Effector memory CD8-positive, alpha-beta T cell (primary cell): Measurements from ENCODE around the gene SNX9.

Experiments
- ATAC-seq: fragments of 150-1000 bp; cut with Tn5 transposase; replicated peaks from 2 replicates; pipeline ENCODE4 v1.10.0; 2021; ENCODE audit warnings: mild to moderate bottlenecking, moderate library complexity
- DNase-seq, 3 experiments: peaks; one replicate each; pipeline ENCODE4 v3.0.0; 2021
- H3K27ac Mint-ChIP-seq, 2 donors: one replicate each; pipeline ENCODE4 v1.8.0; 2022; ENCODE audit warnings: mild to moderate bottlenecking in 2 of 2, mixed read lengths in 2 of 2, moderate library complexity in 2 of 2
- H3K27me3 Mint-ChIP-seq, 2 donors: one replicate each; pipeline ENCODE4 v1.8.0; 2022; ENCODE audit warnings: mixed read lengths in 2 of 2
- H3K36me3 Mint-ChIP-seq: one replicate; pipeline ENCODE4 v1.8.0; 2022; ENCODE audit warnings: mild to moderate bottlenecking, moderate library complexity, mixed read lengths; ENCODE audit not compliant: insufficient read depth
- H3K4me1 Mint-ChIP-seq, 2 donors: one replicate each; pipeline ENCODE4 v1.8.0; 2022; ENCODE audit warnings: low read depth in 2 of 2, mixed read lengths in 2 of 2
- H3K4me3 Mint-ChIP-seq, 2 donors: one replicate each; pipeline ENCODE4 v1.8.0; 2022; ENCODE audit warnings: mild to moderate bottlenecking in 2 of 2, mixed read lengths in 2 of 2, moderate library complexity in 2 of 2
- H3K9me3 Mint-ChIP-seq, 2 donors: one replicate each; pipeline ENCODE4 v1.8.0; 2022; ENCODE audit warnings: mixed read lengths in 2 of 2

Gene SNX9

GRCh38 chr6:157860505-157860991 lies 37.5 kb downstream of the SNX9 start:
- Mint-ChIP-seq H3K36me3 (peaks cover 4% of the 10 kb centered on the region), H3K4me1 (peaks cover 9 to 19% of the 10 kb centered on the region in 2 donors), H3K4me3 (peak overlapping the region in 1 of 2 donors; percentile 2), H3K27me3 (peaks cover 0 to 5% of the 10 kb centered on the region in 2 donors), H3K27ac (no peak overlapping the region), H3K9me3 (no peaks in the 10 kb centered on the region)
- DNase-seq (no peak), ATAC-seq (peak; percentile 89)

GRCh38 chr6:157861184-157861583 lies 38.1 kb downstream of the SNX9 start:
- no peak overlapping the region for H3K4me3 Mint-ChIP-seq
- ATAC-seq (no peak), DNase-seq (no peak)
- peaks cover 9 to 18% of the 10 kb centered on the region in 2 donors for H3K4me1 Mint-ChIP-seq
- no peak overlapping the region for H3K27ac Mint-ChIP-seq
- H3K9me3 Mint-ChIP-seq, result no peaks in the 10 kb centered on the region
- H3K36me3 Mint-ChIP-seq, result peaks cover 4% of the 10 kb centered on the region
- H3K27me3 Mint-ChIP-seq, result peaks cover 0 to 5% of the 10 kb centered on the region in 2 donors

- DNase-seq (no peak), ATAC-seq (no peak)
- H3K4me1 Mint-ChIP-seq, result peaks cover 9 to 18% of the 10 kb centered on the region in 2 donors
- H3K4me3 Mint-ChIP-seq, result no peak overlapping the region
- peaks cover 0 to 5% of the 10 kb centered on the region in 2 donors for H3K27me3 Mint-ChIP-seq
- peaks cover 4% of the 10 kb centered on the region for H3K36me3 Mint-ChIP-seq
- no peaks in the 10 kb centered on the region for H3K9me3 Mint-ChIP-seq
- H3K27ac Mint-ChIP-seq, result no peak overlapping the region
Measured at GRCh38 chr6:157861814-157862213, 38.8 kb downstream of the SNX9 start.

- H3K4me3 Mint-ChIP-seq, result no peak overlapping the region
- peaks cover 11% of the 10 kb centered on the region for H3K36me3 Mint-ChIP-seq
- no peaks in the 10 kb centered on the region for H3K9me3 Mint-ChIP-seq
- H3K4me1 Mint-ChIP-seq, result peaks cover 9 to 18% of the 10 kb centered on the region in 2 donors
- ATAC-seq (no peak), DNase-seq (no peak)
- H3K27ac Mint-ChIP-seq, result no peak overlapping the region
- H3K27me3 Mint-ChIP-seq, result peaks cover 0 to 5% of the 10 kb centered on the region in 2 donors
Measured at GRCh38 chr6:157862706-157863105, 39.7 kb downstream of the SNX9 start.

- no peaks in the 10 kb centered on the region for H3K9me3 Mint-ChIP-seq
- H3K27me3 Mint-ChIP-seq, result peaks cover 0 to 3% of the 10 kb centered on the region in 2 donors
- ATAC-seq, result no peak
- no peak for DNase-seq
- H3K27ac Mint-ChIP-seq, result no peak overlapping the region
- H3K36me3 Mint-ChIP-seq, result peaks cover 8% of the 10 kb centered on the region
- no peak overlapping the region for H3K4me3 Mint-ChIP-seq
- peaks cover 7 to 8% of the 10 kb centered on the region in 2 donors for H3K4me1 Mint-ChIP-seq
Measured at GRCh38 chr6:157864185-157864761, 41.2 kb downstream of the SNX9 start.

GRCh38 chr6:157865249-157865648 lies 42.2 kb downstream of the SNX9 start:
- no peaks in the 10 kb centered on the region for H3K27me3 Mint-ChIP-seq
- no peak overlapping the region for H3K27ac Mint-ChIP-seq
- no peak for ATAC-seq
- H3K36me3 Mint-ChIP-seq, result peaks cover 6% of the 10 kb centered on the region
- DNase-seq, result no peak
- H3K4me1 Mint-ChIP-seq, result peaks cover 0 to 6% of the 10 kb centered on the region in 2 donors
- H3K4me3 Mint-ChIP-seq, result no peak overlapping the region
- no peaks in the 10 kb centered on the region for H3K9me3 Mint-ChIP-seq

- Mint-ChIP-seq H3K4me1 (peaks cover 0 to 2% of the 10 kb centered on the region in 2 donors), H3K36me3 (peaks cover 6% of the 10 kb centered on the region), H3K9me3 (no peaks in the 10 kb centered on the region), H3K27ac (no peak overlapping the region), H3K27me3 (no peaks in the 10 kb centered on the region), H3K4me3 (no peak overlapping the region)
- ATAC-seq (peak; percentile 53), DNase-seq (no peak)
Measured at GRCh38 chr6:157867155-157867559, 44.1 kb downstream of the SNX9 start.

GRCh38 chr6:157867981-157868380 lies 44.9 kb downstream of the SNX9 start:
- Mint-ChIP-seq H3K4me3 (no peak overlapping the region), H3K36me3 (peaks cover 6% of the 10 kb centered on the region), H3K9me3 (no peaks in the 10 kb centered on the region), H3K4me1 (no peaks in the 10 kb centered on the region), H3K27me3 (no peaks in the 10 kb centered on the region), H3K27ac (no peak overlapping the region)
- no peak for DNase-seq
- no peak for ATAC-seq

GRCh38 chr6:157868835-157869234 lies 45.8 kb downstream of the SNX9 start:
- Mint-ChIP-seq H3K27me3 (no peaks in the 10 kb centered on the region), H3K4me1 (no peaks in the 10 kb centered on the region), H3K9me3 (no peaks in the 10 kb centered on the region), H3K27ac (no peak overlapping the region), H3K36me3 (peaks cover 6% of the 10 kb centered on the region), H3K4me3 (no peak overlapping the region)
- no peak for DNase-seq
- no peak for ATAC-seq

GRCh38 chr6:157869673-157870302 lies 46.7 kb downstream of the SNX9 start:
- Mint-ChIP-seq H3K4me1 (no peaks in the 10 kb centered on the region), H3K4me3 (no peak overlapping the region), H3K27me3 (no peaks in the 10 kb centered on the region), H3K9me3 (no peaks in the 10 kb centered on the region), H3K27ac (no peak overlapping the region), H3K36me3 (peaks cover 6% of the 10 kb centered on the region)
- ATAC-seq, result no peak
- no peak for DNase-seq

- H3K27me3 Mint-ChIP-seq, result no peaks in the 10 kb centered on the region
- H3K4me3 Mint-ChIP-seq, result no peak overlapping the region
- no peak overlapping the region for H3K27ac Mint-ChIP-seq
- no peaks in the 10 kb centered on the region for H3K4me1 Mint-ChIP-seq
- H3K9me3 Mint-ChIP-seq, result no peaks in the 10 kb centered on the region
- peak; percentile 90 for ATAC-seq
- peak; percentile 71 to 76 (median 76) for DNase-seq
- peaks cover 19% of the 10 kb centered on the region for H3K36me3 Mint-ChIP-seq
Measured at GRCh38 chr6:157873735-157874344, 50.8 kb downstream of the SNX9 start.

- no peak overlapping the region for H3K4me3 Mint-ChIP-seq
- no peak for DNase-seq
- H3K27ac Mint-ChIP-seq, result no peak overlapping the region
- H3K27me3 Mint-ChIP-seq, result no peaks in the 10 kb centered on the region
- H3K9me3 Mint-ChIP-seq, result no peaks in the 10 kb centered on the region
- H3K4me1 Mint-ChIP-seq, result no peaks in the 10 kb centered on the region
- ATAC-seq, result no peak
- H3K36me3 Mint-ChIP-seq, result peaks cover 22% of the 10 kb centered on the region
Measured at GRCh38 chr6:157877149-157877548, 54.1 kb downstream of the SNX9 start.

GRCh38 chr6:157877573-157878438 lies 54.8 kb downstream of the SNX9 start:
- Mint-ChIP-seq H3K9me3 (no peaks in the 10 kb centered on the region), H3K4me3 (no peak overlapping the region), H3K27ac (no peak overlapping the region), H3K4me1 (no peaks in the 10 kb centered on the region), H3K27me3 (no peaks in the 10 kb centered on the region), H3K36me3 (peaks cover 22% of the 10 kb centered on the region)
- ATAC-seq (no peak), DNase-seq (no peak)
